GM19025 (cell line): ENCODE data around the gene NFATC2.
A peak's percentile ranks its signal among the peaks of the same experiment; 100 is the strongest.

Source experiments
- ATAC-seq: cut with Tn5 transposase; IDR thresholded peaks from one replicate; pipeline ENCODE4 v1.9.1; 2021; ENCODE audit warnings: mild to moderate bottlenecking, low read depth, moderate library complexity; ENCODE audit not compliant: unreplicated experiment

The NFATC2 gene

DNA sequence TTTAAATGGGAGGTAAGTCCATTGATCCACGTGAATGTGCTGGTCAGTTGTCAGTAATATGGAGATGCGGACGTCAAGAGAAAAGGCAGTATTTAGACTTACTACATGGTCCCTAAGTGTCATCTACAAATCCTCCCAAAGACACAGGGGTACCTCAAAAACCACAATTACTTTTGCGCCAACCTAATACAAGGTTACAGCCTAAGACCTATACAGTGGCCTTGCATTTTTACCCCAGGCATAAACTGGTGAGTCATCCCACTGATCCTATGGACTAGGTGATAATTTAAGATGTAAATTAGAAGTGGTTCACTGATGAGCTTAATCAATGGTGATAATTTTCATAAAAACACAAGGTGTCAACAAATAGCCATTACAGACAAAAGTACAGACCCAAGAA, 141.0 kb downstream of the NFATC2 start:
- ATAC-seq = no peak

DNA sequence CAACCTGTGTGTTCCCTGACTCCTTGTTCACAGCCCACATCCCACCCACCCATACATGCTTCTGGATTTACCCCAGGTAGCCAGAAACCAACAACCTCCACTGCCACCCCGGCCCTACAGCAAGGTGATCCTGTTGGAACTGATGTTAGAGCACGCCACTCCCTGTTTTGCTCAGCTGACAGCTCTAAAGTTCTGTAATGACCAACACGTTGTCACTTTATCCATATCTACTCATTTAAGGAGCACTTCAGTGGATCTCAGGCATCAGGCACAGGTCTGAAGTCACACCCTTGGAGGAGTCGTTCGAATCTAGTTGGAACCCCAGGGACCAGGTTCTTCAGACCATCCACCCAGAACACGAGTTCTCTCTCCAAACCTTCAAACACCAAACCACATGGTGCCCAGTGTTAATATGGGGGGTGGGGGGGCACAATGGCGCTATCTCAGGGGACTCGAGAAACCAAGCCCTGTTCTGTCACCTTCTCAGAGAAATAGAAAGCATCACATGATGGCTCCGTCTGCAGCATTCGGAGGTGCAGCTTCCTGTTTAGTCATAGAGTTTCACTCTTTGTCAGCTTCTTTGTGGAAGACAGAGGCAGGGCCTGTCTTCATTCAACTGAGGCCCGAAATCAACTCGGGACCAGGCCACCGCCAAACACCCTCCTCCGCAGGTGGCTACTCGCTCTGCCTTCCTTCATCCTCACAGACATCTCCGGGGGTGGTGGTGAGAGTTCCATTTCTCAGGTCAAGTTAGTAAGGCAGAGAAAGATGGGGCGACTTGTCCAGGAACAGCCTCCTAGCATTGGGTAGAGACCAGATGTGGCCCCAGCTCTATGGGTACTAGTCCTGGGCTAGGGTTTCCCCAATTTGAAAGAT, 142.2 kb downstream of the NFATC2 start:
- ATAC-seq = peak; percentile 57

DNA sequence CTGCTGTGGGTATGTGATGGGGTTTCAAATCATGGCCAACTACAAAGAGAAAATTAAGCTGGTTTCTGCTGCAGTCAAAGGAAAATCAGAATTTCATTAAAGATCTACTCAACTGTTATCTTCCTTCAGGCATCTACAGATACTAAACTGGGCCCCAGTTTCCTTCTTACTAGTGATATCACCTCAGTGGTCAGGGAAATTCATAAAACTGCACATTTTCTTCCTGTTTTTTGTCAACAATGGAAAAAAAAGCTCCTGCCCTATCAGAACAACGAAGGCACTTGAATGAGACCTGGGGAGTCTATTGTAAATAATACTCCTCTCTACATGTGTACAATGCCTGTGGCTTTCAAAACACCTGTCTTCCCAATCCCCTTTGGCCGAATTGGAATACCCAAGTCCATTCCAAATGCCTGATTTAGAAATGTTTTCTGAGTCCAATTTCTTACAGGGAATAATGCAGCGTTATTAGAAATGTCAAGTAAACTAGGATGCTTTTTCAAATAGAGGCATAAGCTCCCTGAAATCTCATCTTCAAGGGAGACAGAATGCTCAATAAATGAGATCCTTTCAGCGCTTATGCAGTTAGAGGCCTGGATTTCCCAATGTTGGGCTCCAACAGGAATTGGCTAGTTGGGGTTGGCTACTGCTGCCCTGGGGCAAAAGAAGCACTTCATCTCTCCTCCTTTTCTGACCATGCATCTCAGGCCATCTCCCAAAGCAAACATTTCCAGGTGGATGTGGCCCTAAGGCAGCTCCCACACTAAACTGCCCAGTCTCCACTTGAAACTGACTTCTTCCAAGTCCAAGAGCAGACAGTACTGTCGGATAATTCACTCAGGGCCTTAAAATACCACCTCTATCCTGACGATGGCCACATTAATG, 143.3 kb downstream of the NFATC2 start:
- no peak for ATAC-seq

DNA sequence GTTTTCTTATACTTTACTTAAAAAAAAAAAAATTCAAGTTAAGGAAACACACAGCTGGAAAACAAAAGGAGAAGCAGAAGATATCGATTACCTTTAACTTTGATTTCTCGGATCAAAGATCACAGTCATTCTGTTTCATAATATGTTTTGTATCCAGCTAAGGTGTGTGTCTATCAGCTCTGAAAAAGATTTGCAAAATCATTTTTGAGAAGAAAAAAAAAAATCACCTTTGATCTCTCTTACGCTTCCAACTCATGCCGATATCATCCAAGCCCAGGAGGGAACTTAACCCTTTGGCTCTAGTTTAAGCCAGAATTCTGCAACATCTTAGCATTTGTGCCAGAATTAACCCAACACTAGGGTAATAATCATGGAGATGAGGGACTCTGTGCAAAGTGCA, 144.0 kb downstream of the NFATC2 start:
- ATAC-seq = no peak

DNA sequence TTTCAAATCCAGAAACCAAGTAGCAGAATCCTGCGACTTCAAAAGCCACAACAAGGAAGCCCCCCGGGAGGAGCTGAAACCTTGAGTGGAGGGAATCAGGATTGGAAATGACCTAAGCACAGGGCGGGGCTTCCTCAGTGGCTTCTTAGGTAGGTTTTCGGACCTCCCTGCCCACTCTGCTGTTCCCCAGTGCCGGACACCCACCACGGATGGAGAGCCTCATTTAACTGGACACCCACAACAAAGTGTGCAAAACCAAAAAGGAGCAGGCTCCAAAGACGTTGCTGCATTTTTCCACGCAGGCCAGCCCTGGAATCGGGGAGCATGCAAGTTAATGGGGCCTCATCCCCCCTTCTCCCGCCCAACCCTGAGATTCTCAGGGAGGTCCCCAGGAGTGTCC, 144.4 kb downstream of the NFATC2 start:
- no peak for ATAC-seq

DNA sequence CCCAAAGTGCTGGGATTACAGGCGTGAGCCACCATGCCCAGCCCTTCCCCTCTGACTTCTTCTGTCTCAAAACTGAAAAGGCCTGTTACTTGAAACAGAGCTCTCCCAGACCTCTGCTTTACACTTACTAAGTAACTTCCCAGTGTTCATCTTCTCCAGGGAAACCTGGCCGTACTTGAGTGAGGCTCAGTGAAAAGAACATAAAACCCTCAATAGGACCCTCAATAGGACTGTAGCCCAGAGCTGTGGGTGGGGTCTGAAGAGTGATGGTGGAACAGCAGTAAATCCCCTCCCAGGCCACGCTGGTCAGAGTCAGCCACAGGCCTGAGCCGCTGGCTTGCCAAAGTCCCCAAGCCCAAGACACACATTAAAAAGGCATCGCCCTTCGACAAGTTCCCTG, 145.4 kb downstream of the NFATC2 start:
- ATAC-seq = no peak

DNA sequence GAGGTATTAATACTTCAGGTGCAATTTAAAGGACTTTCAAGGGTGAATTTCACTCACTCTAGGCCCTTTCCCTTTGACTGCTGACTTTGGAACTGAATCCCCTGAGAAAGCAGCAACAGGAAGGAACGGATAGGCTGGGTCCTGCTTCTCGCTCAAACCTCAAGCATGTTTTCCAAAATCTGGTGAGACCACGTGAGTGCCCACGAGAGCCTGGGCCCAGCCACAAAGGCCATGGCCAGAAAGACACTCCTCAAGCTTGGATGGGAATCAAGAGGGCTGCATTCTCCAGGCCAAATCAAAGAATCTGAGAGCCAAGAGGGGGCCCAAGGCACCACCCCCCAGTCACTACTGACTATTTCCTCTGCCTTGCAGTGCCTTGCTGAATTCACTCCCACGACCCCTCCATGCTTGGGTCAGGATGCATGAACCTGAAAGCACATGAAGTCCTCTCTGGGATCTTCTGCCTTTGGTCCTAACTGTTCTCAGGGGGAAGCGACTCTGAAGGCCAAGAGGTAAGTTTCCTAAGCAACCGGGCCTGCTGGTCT, 146.1 kb downstream of the NFATC2 start:
- no peak for ATAC-seq

DNA sequence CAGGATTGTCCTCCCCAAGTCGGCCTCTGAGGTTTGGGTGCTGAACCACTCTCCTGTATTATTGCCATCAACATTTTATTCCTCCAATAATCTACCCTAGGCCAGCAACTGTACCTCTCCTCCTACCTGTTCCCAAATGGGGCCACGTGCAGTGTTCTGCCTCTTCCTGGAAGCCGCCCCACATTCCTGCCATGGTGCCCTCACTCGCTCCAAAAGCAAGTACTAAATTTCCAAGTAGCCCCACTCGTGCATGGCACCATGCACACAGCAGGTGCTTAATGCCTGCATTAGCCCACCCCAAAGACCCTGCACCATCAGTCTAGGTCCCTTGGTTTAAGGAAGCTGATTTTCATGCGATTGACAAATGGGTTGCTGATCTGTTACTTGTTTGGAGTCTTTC, 147.8 kb downstream of the NFATC2 start:
- no peak for ATAC-seq

DNA sequence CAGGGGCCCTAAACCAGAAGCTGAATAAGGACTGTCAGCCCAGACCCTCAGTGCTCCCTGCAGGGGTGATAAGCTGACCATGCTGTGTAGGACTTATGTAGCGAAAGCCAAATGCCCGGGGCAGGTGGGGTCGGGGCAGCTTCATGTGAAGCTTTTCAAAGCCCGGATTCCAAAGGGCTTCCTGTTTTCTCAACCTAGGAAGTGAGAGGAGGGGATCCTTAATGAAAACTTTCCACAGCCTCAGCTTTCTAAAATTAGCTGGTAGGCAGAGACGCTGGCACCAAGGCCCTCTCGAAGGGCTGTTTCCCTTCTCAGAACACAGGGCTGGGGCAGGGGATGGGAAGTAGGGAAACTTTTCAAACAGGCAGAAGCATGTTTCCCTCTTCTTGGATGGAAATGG, 148.9 kb downstream of the NFATC2 start:
- ATAC-seq = no peak

DNA sequence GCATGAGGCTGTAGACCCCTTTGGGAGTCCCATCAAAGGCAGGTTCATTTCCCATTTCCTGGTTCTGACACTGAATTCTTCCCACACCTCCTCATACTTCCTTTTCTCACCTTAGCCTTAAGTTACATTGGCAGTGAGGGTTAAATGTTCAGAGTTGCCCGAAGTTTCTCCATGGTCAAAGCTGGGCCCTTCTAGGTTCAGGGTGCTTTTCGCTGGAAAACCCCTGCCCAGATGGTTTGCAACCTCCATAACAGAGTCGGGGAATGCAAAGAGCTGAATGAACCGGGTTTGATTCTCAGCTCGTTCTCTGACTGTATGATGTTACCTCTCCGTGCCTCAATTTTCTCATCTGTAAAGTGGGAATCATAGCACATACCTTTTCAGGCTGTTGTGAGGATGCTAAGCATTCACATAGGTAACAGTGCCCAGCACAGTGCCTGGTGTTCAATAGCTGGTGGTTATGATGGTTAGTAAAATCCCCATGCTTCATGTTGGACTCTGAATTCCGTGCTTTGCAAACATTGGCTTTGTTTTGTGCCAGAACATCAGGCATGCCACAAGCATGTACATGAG, 149.8 kb downstream of the NFATC2 start:
- no peak for ATAC-seq

DNA sequence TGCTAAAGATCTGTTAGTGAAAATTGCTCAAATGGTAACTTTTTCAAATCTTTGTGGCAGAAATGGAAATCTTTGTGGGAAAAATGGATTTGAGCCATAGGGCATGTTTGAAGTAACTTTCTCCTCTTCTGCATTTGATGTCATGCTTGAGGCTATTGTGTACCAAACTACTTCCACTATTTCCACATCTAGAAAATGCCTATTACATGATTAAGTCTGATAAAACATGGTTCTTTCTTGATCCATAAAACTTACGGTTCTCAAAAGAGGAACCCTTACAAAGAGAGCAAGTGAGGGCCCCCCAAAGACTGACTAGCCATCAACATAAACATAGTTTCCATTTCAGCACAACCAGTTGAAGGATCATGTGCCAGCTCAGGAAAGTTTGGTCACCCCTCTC, 150.6 kb downstream of the NFATC2 start:
- ATAC-seq = no peak

DNA sequence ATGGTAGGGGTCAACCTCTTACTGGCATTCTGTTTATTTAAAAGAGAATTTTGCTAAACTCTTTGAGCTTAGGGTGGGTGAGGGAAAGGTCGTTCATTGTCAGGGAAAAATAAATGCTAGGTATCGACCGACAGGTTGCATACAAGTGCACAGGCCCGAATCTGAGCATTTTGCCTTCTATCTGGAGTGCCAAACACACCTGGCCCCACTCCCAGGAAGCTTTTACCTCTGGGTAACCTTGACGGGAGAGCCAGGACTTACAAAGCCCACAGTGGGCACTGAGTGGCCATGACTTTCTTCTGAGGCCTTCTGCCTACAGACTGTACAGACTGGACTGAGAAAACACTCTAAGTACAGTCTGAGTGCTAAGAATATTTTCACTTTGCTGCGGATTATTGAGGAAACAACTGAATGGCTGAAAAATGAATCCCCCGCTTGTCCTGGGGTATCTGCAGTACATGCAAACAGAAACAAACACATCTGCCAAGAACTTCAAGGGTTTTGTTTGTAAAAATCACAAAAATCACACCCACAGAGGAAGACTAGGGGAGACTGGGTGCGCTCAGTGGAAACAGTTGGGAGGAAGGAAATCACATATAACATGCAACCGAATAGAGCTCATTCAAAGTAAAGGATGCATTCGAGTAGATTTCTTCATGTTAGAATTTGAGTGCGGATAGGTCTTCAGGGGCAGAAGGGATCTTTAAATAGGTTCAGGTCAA, 152.8 kb downstream of the NFATC2 start:
- no peak for ATAC-seq

DNA sequence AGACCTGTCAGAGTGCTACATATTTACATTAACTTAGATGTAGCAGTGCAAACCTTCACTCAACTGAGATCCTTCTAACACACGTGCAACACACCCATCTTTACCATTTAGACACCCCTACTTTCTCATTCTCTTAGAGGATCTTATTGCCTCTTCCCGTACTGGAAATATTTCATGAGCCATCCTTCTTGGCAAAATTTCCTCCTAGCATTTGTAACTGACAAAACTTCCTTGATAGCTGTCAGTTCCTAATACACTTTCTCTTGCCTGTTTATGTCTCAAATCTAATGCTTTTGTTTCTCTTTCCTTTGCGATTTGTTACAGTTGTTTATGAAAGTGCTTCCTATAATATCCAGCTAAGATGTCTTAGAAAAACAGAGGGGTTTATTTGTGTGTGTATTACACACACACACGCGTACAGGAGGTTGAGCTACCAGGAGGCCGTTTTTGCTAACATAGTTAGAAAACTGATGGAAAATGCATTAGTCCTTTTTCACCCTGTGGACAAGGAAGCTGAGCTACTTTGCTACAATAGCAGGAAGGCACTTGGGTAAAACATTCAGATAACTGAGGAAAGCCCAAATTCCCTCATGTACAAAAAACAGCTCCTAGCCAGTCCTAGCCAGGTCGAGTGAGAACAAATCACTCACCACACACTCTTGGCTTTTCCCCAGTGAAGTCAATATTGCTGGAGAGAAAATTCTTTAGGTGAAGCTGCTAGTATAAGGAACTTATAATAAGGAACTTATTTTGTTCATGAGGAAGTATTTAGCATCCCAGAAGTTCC, 153.6 kb downstream of the NFATC2 start:
- no peak for ATAC-seq

DNA sequence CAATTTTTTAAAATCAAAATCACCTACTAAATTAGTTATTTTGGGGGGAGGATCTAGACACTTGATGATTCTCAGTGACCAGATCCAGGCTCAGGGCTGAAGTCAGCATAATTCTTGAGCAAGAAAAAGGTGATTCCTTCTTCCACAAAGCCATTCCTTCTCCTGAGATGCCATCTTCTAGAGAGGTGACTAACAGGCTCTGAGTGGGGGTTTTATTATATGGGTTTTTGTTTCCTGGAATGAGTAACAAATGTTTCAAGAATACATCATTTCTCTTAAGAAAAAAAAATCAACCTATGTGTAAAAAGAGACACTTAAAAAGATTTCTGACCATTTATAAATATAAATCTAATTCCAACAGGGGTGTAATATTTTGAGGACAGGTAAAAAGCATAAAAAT, 154.3 kb downstream of the NFATC2 start:
- ATAC-seq = no peak

DNA sequence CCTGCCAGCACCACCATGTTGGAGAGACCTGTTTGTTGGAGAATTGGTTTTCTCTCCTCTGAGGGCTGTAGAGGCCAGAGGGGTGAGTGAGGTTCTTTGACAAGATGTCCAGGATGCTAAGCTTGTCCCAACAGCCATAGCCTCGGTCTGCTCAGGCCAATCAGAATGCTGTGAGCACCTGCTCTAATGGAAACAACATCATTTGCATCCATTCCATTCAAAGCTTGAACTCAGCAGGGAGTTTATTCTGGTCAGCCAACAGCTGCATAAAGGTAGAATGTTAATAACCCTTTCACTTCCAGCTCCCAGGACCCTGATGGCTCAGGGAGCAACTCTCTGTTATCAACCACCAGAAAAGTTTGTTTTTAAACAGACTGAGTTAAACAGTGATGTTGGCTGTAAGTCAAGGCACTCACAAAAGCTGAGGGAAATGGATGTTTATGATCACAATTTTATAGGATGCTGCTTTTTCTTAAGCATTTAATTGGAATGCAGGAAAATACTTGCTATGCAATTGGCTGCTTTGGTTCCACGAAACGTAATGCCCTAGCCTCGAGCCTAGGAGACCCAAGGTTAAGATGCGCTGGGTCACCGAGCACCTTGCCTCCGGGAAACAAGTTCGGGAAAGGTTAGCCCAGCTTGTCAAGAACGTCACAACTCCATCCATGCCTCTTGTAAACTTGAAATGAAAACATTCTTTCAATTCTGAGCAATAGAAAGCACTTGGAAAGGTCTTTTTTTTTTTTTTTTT, 155.2 kb downstream of the NFATC2 start:
- ATAC-seq = no peak

DNA sequence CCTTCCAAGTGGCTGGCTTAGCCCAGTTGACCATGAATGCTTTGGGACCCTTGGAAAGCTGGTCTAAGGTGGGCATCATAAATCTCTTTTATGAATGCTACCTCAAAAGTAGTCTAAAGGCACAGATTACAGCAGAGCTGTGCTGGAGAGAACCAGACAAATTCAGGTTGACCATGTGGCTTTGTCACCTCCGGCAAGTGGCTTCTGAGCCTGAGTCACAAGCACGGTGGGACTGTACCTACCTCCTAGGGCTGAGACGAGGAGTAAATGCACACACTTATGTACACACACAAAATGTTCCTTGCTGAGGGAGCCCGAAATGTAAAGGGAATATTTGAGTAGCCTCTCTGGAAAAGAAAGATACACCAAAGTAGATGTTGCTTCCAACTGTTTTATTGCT, 155.9 kb downstream of the NFATC2 start:
- no peak for ATAC-seq

DNA sequence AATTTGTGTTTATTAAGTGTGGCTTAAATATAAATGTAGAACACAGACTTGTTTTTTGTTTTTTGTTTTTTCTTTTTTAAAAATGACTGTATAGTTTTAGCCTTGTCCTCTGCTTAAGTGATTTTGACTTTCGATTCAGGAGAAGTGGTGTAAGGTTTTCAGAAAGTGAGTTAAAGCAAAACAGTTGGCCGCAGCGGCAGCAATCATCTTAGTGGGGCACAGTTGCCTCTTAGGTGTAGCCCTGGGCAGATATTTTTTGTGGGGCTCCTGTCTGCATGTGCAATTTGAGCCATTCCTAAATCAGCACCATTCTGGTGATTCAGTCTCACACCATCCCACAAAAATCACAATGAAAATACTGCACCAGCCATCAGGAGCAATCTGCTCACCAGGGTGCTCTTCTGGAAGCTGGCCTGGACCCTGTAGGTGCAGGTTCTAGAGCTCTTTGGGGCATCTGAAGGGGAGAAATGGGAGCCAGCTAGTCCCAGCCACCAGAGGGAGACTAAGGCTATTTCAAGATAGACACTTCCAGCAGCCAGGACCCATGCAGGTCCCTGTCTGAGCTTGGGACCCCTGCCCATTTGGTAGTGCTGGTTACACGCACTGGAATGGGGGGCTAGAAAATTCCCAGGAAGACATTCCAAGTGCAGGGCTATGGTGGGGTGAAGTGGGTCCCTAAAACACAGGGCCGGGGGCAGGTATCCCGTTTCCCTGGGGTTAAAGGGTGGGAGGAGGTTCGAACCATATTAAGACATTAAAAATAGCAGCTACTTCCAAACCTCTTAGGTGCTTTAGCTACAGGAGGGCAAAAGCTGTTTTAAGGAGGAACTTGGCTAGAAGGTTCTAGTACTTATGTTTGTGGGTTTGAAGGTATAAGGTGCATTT, 156.6 kb downstream of the NFATC2 start:
- ATAC-seq = no peak

DNA sequence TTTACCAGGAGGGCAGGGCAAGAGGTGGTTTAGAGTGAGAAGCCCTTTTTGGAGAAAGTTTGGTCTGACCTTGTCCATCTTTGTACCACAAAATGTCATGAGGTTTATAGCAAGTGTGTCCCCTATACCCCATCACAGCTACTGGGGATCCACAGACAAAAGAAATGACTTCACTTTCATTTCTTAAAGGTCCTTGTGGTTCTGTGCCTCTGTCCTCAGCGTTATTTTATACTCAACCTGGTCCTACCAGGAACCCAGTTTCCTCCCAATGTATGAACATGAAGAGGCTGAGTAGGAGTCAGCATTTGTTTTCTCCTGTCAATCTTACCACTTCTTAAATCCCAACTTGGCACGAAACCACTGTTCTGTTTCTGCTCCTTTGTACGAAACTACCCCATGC, 157.6 kb downstream of the NFATC2 start:
- ATAC-seq = no peak
